PC-9 (cell line): Measurements from ENCODE around the gene TAF3. TPM values are rescaled to one million over a fixed set of nuclear protein-coding genes. Genes with fewer than 3 reads are reported as not detected.

Experiments
- BruUV-seq: library from RNA; stranded (reverse); fragments of 400-500 nt; replicated peaks from 2 replicates; lab custom pipeline; 2021; lab: Mats Ljungman, UMichigan
- CTCF ChIA-PET: fragments of 300-600 bp; sonication (Branson Sonifier 250); formaldehyde crosslinking; loops from one replicate; lab custom pipeline; 2022; ENCODE audit warnings: antibody characterized with exemption; lab: Charles Lee
- POLR2A ChIA-PET: fragments of 300-600 bp; sonication (Branson Sonifier 250); formaldehyde crosslinking; loops from one replicate; lab custom pipeline; 2022; ENCODE audit warnings: antibody characterized with exemption; ENCODE audit not compliant: unreplicated experiment; lab: Charles Lee
- DNase-seq, 2 experiments: peaks; one replicate each; pipeline versions ENCODE4 v3.0.0 to v3.0.0-alpha.2; 2015 to 2022; ENCODE audit warnings: mixed read lengths in 1 of 2
- H2AFZ ChIP-seq: fragments of 200-600 bp; sonication (generic); 2 replicates; pipeline ENCODE4 v1.8.1; 2017; ENCODE audit warnings: antibody characterized with exemption
- H3F3A ChIP-seq: fragments of 200-600 bp; sonication (generic); 2 replicates; pipeline ENCODE4 v1.8.1; 2017; ENCODE audit warnings: antibody characterized with exemption, mild to moderate bottlenecking, low read depth; ENCODE audit not compliant: insufficient read depth
- H3K27ac ChIP-seq: fragments of 200-600 bp; sonication (generic); 2 replicates; pipeline ENCODE4 v1.6.1; 2016; ENCODE audit warnings: mixed run types
- H3K27me3 ChIP-seq: fragments of 200-600 bp; sonication (generic); 2 replicates; pipeline ENCODE4 v1.6.1; 2016; ENCODE audit warnings: low read depth, mixed run types; ENCODE audit not compliant: insufficient read depth
- H3K36me3 ChIP-seq: fragments of 200-600 bp; sonication (generic); 2 replicates; pipeline ENCODE4 v1.6.1; 2016; ENCODE audit warnings: low read depth, mixed run types
- H3K4me1 ChIP-seq: fragments of 200-600 bp; sonication (generic); replicated peaks from 2 replicates; pipeline ENCODE4 v1.6.1; 2016; ENCODE audit warnings: mixed run types; ENCODE audit not compliant: insufficient read depth
- H3K4me2 ChIP-seq: fragments of 200-600 bp; sonication (generic); 2 replicates; pipeline ENCODE4 v1.6.1; 2017; ENCODE audit warnings: mixed run types
- H3K4me3 ChIP-seq: fragments of 200-600 bp; sonication (generic); 2 replicates; pipeline ENCODE4 v1.6.1; 2016; ENCODE audit warnings: mixed run types
- H3K79me2 ChIP-seq: fragments of 200-600 bp; sonication (generic); 2 replicates; pipeline ENCODE4 v1.6.1; 2017; ENCODE audit warnings: low read depth, mixed run types
- H3K9me2 ChIP-seq: fragments of 200-600 bp; sonication (generic); 2 replicates; pipeline ENCODE4 v1.8.1; 2017; ENCODE audit warnings: mild to moderate bottlenecking; ENCODE audit not compliant: insufficient read depth
- H3K9me3 ChIP-seq: fragments of 200-600 bp; sonication (generic); 2 replicates; pipeline ENCODE4 v1.8.1; 2016; ENCODE audit warnings: low read depth; ENCODE audit not compliant: insufficient read depth
- H4K20me1 ChIP-seq: fragments of 200-600 bp; sonication (generic); 2 replicates; pipeline ENCODE4 v1.8.1; 2017; ENCODE audit not compliant: insufficient read depth
- CTCF ChIP-seq: fragments of 200-600 bp; sonication (generic); conservative IDR thresholded peaks from 2 replicates; pipeline ENCODE4 v1.6.1; 2017; ENCODE audit warnings: mixed run types, antibody characterized with exemption, mild to moderate bottlenecking, moderate library complexity
- EZH2 ChIP-seq: fragments of 200-600 bp; sonication (generic); IDR thresholded peaks from 2 replicates; pipeline ENCODE4 v1.8.0; 2017; ENCODE audit warnings: antibody characterized with exemption, low read depth
- intact Hi-C: fragments of 100-400 bp; cut with micrococcal nuclease; formaldehyde crosslinking; loops from one replicate; pipeline ENCODE4 v1.10.0; 2022; ENCODE audit not compliant: unreplicated experiment
- total RNA-seq: library from RNA; stranded (reverse); gene quantifications from 2 replicates; pipeline ENCODE4 v1.2.3, GENCODE V29; 2021

TAF3 gene
- total RNA-seq, 1 experiment from 2014 or later: 7.7 TPM

DNA sequence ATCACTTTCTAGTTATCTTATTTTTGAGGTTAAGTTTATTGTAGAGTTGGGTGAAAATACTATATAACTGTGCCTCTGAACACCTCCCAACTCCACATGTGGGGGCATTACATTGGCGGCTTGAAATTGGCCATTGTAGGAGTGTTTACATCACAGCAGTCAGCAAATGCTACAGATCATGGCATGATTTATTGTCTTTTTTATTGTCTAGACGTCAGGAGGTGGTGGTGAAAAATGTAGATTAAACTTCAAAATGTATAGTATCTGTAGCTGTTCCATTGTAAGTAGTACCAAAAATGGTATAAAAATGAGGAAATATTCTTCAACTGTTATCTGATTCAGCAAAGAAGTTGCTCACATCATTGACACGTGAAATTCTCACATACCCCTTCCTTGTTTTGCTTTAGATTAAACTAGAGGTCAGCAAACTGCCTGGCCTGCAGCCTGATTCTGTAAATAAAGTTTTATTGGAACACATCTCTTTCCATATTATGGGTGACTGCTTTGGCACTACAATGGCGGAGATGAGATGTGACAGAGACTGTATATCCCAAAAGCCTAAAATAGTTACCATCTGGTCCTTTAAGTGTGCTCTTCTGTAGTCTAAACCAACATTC is 35.0 kb downstream of the TAF3 start:
- H3F3A ChIP-seq: no peaks in the 10 kb centered on the region
- no peak overlapping the region for H3K4me2 ChIP-seq
- no TSS peak for BruUV-seq
- POLR2A ChIA-PET: no interaction called here
- no peak overlapping the region for H3K4me3 ChIP-seq
- no peaks in the 10 kb centered on the region for H3K36me3 ChIP-seq
- H4K20me1 ChIP-seq: no peaks in the 10 kb centered on the region
- H3K4me1 ChIP-seq: no peaks in the 10 kb centered on the region
- H3K27me3 ChIP-seq: no peaks in the 10 kb centered on the region
- no peak overlapping the region for H3K27ac ChIP-seq
- no peaks in the 10 kb centered on the region for H3K79me2 ChIP-seq
- H3K9me3 ChIP-seq: no peaks in the 10 kb centered on the region
- no peak for DNase-seq
- intact Hi-C loops: no loop called here
- no peak for TF ChIP-seq CTCF
- no peak for TF ChIP-seq EZH2
- CTCF ChIA-PET: no interaction called here
- H3K9me2 ChIP-seq: no peaks in the 10 kb centered on the region
- H2AFZ ChIP-seq: no peak overlapping the region

DNA sequence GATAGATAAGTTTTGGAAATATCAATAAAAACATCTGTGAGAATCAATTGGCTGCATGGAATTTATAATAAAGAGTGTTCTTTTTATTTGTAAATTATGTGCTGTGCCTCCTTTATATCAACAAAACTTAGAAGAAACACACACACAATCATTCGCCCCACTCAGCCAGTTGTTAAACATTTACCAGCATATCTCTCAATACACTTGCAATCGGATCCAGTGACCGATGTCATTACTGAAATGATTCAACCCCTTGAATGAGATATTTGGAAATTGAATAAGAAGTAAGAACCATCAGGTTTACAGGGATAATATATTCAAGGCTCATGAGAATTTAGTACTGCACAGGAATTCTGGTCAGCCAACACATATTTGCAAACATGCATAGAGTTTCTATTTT is 35.6 kb downstream of the TAF3 start:
- Histone ChIP-seq H3K4me2 (no peak overlapping the region), H2AFZ (no peak overlapping the region), H3K9me3 (no peaks in the 10 kb centered on the region), H3F3A (no peaks in the 10 kb centered on the region), H3K27ac (no peak overlapping the region), H3K4me3 (no peak overlapping the region), H3K4me1 (no peaks in the 10 kb centered on the region), H3K36me3 (no peaks in the 10 kb centered on the region), H3K79me2 (no peaks in the 10 kb centered on the region), H3K9me2 (no peaks in the 10 kb centered on the region), H4K20me1 (no peaks in the 10 kb centered on the region), H3K27me3 (no peaks in the 10 kb centered on the region)
- DNase-seq: no peak
- TF ChIP-seq CTCF (no peak), EZH2 (no peak)
- BruUV-seq: no TSS peak
- intact Hi-C loops: no loop called here
- POLR2A ChIA-PET: no interaction called here
- CTCF ChIA-PET: no interaction called here

- no TSS peak for BruUV-seq
- no peak for TF ChIP-seq EZH2
- no peak for TF ChIP-seq CTCF
- H3K4me1 ChIP-seq: no peaks in the 10 kb centered on the region
Measured at GRCh38 chr10:7855205-7855604, 36.9 kb downstream of the TAF3 start.

More at GRCh38 chr10:7855205-7855604, 36.9 kb downstream of the TAF3 start:
- Histone ChIP-seq H3K9me2 (no peaks in the 10 kb centered on the region), H3K9me3 (no peaks in the 10 kb centered on the region), H4K20me1 (no peaks in the 10 kb centered on the region), H3K79me2 (no peaks in the 10 kb centered on the region), H3K27ac (no peak overlapping the region), H3K4me3 (no peak overlapping the region), H3F3A (no peaks in the 10 kb centered on the region), H3K27me3 (no peaks in the 10 kb centered on the region), H3K4me2 (no peak overlapping the region), H2AFZ (no peak overlapping the region), H3K36me3 (no peaks in the 10 kb centered on the region)
- CTCF ChIA-PET: no interaction called here
- no peak for DNase-seq
- POLR2A ChIA-PET: no interaction called here
- intact Hi-C loops: no loop called here
